NCI-H2196 treated with DMSO at 0.1 percent for 48 hours (cell line): ENCODE measurements around the gene NOTCH3.

Experiments used
- DNase-seq: peaks from one replicate; lab custom pipeline; 2025; ENCODE audit not compliant: unreplicated experiment; lab: John Stamatoyannopoulos, UW

The NOTCH3 gene

DNA sequence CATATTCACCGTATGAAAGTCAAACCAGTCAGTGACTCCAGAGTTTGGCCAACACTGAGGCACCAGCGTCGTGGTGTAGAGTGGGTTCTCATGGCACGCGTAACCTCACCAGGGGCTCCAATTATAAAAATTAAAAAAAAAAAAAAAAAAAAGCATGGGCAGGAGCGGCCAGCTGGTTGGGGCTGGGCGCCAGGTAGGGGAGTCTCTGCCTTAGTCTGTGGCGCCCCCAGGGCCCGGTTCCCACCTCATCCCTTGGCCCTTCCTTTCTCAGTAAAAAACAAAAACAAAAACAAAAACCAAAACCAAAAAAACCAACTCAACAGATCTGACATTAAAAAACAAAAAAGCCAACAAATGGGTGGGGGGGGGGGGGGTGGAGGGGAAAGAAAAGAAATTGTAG lies 36.1 kb upstream of the NOTCH3 start:
- DNase-seq = no peak

DNA sequence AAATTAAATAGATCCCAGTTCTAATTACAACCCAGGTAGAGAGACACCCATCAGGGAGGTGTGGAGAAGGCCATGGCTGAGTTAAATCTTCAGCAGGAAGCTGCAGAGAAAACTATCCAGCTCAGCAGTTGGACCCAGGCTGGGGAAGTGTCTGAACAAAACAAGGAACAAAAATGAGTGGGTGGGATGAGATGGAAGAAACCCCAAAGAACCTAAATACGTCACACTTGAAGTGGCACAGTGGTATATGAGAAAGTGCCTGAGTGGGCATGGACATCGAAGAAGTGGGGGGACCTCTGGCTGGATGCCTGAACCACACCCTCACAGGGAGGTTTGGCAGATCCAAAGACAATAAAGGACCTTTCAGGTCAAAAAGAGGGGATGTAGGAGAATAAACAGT lies 35.0 kb upstream of the NOTCH3 start:
- DNase-seq = no peak

GRCh38 chr19:15234431-15235130 lies 33.8 kb upstream of the NOTCH3 start:
- DNase-seq = no peak

DNA sequence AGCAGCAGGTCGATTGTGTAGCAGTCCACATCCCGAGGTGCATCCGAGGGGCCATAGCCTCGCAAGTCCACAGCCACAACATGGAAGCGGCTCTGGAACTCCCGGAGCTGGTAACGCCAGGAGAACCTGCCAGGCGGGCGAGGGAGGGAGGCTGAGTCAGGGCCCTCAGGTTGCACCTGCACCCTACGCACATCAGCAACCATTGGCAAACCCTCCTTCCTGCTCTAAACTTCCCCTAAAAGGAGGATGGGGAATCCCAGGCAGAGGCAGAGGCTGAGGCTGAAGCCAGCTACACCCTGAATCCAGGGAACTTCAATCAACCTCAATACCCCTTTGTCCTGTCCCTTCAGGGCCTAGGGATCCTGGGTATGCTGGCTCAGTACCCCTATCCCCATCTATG lies 30.5 kb upstream of the NOTCH3 start:
- no peak for DNase-seq

DNA sequence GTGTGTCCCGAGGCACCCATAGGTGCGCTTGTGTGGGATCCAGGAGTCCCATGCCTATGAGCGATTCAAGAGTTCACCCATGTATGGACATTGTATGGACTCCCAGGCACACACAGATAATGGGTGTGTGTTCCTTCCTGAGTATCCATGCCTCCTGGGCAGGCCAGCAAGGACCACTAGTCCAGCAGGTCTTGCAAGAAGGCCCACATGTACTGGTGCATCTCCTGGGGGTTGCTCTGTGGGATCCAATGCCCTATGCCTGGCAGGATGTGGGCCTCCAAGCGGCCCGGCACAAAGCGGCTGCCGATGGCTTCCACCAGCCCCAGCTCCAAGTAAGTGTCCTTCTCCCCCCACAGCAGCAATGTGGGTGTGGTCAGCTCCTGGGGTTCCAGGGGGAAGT lies 26.5 kb upstream of the NOTCH3 start:
- no peak for DNase-seq

DNA sequence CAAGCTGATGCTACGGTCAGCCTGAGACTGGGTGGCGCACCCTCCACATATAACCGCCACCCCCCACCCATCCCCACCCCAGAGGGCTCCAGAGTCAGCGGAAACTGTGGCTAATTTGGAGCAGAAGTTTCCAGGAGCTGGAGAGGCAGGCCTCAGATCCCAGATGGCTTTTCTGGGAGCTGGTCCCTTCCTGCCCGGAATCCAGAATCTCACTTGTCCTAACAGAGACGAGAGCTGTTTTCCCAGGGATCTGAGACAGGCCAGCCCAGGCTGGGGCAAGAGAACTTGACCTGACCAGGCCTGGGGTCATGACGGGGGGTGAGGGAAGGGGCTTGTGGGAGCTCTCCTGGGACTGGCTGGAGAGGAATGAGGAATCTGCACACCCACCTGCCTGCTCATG lies 25.0 kb upstream of the NOTCH3 start:
- DNase-seq = no peak

- DNase-seq = no peak
Measured at GRCh38 chr19:15223649-15224361, 23.0 kb upstream of the NOTCH3 start.

- DNase-seq = peak; percentile 96
Measured at GRCh38 chr19:15222738-15223648, 22.2 kb upstream of the NOTCH3 start.

GRCh38 chr19:15220833-15221232 lies 20.0 kb upstream of the NOTCH3 start:
- DNase-seq = no peak

DNA sequence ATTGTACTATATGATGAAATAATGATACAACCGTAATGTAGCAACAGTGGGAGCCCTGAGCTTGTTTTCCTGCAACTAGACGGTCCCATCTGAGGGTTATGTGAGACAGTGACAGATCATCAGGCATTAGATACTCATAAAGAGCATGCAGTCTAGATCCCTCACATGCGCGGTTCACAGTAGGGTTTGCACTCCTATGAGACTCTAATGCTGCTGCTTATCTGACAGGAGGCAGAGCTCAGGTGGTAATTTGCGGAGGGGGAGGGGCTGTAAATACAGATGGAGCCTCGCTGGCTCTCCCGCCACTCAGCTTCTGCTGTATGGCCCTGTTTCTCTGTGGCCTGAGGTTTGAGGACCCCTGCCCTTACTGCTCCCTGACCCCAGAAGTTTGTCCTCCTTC lies 17.7 kb upstream of the NOTCH3 start:
- no peak for DNase-seq

DNA sequence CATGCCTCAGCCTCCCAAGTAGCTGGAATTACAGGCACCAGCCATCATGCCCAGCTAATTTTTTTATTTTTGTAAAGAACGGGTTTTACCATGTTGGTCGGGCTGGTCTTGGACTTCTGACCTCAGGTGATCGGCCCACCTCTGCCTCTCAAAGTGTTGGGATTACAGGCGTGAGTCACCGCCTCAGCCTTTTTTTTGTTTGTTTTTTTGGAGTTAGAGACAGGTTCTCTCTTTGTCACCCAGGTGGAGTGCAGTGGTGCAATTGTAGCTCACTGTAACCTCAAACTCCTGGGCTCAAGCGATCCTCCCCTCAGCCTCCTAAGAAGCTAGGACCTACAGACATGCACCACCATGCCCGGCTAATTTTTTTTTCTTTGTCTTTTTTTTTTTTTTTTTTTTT lies 15.6 kb upstream of the NOTCH3 start:
- no peak for DNase-seq

DNA sequence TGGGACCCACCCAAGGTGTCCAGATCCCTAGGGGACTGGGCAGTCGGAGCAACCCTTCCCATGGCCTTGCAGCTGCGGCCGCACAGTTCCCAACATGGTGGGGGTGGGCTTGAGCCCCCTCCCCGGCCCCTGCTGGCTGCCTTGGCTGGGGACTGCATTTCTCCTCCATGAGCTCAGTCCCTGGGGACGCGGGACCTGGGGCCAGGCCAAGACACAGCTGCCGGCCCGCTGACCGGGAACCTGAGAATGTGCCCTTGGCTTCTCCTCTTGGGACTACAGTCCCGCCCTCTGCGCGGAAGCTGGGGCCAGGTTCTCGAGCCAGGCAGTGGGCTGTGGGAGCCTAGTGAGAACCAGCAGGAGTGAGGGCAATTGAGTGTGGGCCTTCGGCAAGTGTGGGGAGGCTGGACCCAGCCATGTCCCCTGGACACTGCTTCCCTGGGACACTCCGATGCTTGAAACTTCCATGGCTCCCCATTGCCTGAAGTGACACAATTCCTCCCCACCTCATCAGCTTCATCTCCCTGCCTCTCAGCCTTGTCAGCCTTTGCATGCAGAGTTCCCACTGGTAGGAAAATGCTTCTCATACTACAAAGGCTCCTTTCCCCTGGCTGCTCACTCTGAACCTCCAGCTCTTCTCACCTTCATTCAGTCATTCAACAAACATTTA lies 13.1 kb upstream of the NOTCH3 start:
- DNase-seq = no peak

- DNase-seq = no peak
Measured at GRCh38 chr19:15212711-15213110, 11.9 kb upstream of the NOTCH3 start.

DNA sequence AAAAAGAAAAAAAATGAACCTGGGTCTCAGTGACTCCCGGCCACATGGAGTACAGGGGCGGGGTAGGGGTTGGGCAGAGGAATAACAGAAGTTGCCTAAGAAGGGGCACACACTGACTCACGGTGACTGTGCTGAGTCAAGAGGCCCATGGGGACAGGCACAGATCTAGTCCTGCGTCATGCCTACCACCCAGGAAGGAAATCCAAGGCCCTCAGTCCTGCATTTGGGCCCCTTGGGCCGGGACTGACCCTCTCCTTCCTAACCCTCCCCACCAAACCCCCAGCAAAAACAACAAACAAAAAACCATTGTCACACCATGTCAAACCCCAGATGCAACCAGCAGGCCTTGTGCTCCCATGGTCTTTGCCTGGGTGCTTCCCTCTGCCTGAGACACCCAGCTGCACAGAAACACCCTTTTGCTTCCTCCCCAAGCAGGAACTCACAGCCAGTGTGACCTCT lies 9.6 kb upstream of the NOTCH3 start:
- no peak for DNase-seq

GRCh38 chr19:15201374-15202023 lies 704 bp upstream of the NOTCH3 start:
- no peak for DNase-seq

DNA sequence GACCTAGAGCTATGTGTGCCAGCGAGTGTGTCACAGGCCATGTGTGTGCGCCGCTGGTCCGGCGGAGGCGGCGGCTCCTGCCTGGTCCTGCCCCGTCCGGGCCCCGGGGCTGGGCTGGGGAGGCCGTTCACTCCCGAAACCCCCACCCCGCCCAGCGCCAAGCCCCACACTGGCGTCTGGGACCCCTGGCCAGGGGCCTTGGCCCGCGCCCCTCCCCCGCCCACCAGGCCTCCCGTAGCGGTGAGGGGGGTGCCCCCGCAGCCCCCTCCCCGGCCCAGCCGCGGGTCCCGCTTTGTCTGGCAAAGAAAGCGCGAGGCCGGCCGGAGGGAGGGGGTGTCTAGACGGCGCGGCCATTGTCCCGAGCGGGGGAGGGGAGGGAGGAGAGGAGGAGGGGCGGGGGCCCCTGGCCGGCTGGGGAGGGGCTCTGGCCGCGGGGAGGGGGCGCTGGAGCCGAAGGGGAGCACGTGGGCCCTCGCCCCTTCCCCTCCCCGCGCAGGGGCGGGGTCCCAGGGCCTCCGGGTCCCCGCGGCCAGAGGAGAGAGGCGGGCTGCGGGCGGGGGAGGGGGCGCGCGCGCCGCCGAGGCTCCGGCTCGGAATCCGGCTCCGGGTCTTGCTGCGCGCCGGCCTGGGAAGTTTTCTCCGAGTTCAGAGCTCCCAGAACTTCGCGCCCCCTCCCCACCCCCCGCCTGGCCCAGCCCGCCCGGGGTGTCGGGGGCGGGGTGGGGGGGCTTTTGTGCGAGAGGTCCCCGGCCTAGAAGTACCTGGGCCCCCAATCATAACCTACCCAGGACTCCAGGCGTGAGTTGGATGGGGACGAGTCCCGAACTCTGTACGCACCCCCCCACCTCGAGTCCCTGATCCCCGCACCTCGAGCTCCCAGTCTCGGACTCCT lies 888 bp downstream of the NOTCH3 start:
- DNase-seq = no peak

DNA sequence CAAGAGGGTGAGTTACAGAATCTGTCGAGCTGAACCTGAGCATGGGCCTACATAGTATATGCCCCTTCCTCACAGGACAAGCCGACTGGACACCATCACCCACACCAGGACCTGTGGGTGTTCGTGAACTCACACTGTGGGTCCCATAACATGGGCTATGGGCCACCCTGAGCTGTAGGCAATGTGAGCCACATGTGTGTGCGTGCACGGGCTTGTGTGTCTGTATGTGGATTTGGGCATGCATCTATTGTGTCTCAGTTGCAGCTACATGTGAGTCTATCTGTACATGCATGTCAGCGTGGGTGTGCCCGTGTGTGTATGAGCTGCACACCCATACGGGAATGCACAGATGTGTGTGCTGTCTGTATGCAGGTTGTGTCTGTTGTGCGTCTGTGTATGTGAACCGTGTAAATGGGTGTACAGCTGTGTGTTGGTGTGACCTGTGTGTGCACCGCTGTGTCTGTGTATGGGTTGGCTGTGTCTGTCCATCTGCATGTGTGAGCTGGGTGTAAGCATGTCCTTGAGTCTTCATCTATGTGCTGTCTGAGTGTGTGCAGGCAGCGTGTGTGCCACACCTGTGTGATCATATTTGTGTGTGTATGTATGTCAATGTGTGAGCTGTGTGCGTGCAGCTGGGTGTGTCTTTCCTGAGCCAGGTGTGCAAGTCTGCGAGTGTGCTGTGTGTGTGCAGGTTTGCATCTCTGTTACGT lies 1.7 kb downstream of the NOTCH3 start:
- no peak for DNase-seq

- DNase-seq = no peak
Measured at GRCh38 chr19:15197942-15198341, 2.9 kb downstream of the NOTCH3 start.
